AG04450 (cell line): ENCODE measurements around the gene GFPT2. TPM values are rescaled to one million over a fixed set of nuclear protein-coding genes. Genes with fewer than 3 reads are reported as not detected.
"Not testable (repeated sequence)": the region's sequence is repeated elsewhere in the genome, so short reads cannot be mapped to it uniquely, and the experiment has no call there.

Experiments
- CTCF ChIA-PET: fragments of 300-600, 350-600 bp; formaldehyde crosslinking; extraction: SDS; loops from one replicate; lab custom pipeline; 2022; ENCODE audit warnings: antibody characterized with exemption, inconsistent platforms; lab: Charles Lee
- POLR2A ChIA-PET: fragments of 350-600 bp; formaldehyde crosslinking; extraction: SDS; loops from one replicate; lab custom pipeline; 2021; ENCODE audit warnings: antibody characterized with exemption, inconsistent platforms; lab: Yijun Ruan, JAX
- DNase-seq: peaks from one replicate; pipeline ENCODE4 v3.0.0-alpha.2; 2011; ENCODE audit warnings: low read depth, low spot score
- H3K27ac ChIP-seq: one replicate; pipeline ENCODE4 v1.5.1; 2012; ENCODE audit warnings: low read depth, low read length, control low read depth
- H3K27me3 ChIP-seq: one replicate; pipeline ENCODE4 v1.6.0; 2012; ENCODE audit warnings: low read length; ENCODE audit not compliant: control insufficient read depth, insufficient read depth
- H3K4me3 ChIP-seq: 2 replicates; pipeline ENCODE4 v1.5.1; 2011; ENCODE audit warnings: mild to moderate bottlenecking, low read depth, low read length, control low read depth
- H3K9me3 ChIP-seq: 2 replicates; pipeline ENCODE4 v1.5.1; 2012; ENCODE audit warnings: low read length; ENCODE audit not compliant: control insufficient read depth, insufficient read depth
- polyA plus RNA-seq: library from polyadenylated mRNA; depleted of rRNA; stranded (reverse); fragments of >200 nt; gene quantifications from 2 replicates; pipeline ENCODE4 v1.2.3, GENCODE V29; 2011
- TF ChIP-seq, protein P1 (sequence below): IDR thresholded peaks from 2 replicates; pipeline ENCODE4 v1.5.1; 2011; ENCODE audit warnings: low read depth, low read length, control low read depth, inconsistent platforms

GFPT2 gene
- polyA plus RNA-seq, 1 experiment = 15.1 TPM

DNA sequence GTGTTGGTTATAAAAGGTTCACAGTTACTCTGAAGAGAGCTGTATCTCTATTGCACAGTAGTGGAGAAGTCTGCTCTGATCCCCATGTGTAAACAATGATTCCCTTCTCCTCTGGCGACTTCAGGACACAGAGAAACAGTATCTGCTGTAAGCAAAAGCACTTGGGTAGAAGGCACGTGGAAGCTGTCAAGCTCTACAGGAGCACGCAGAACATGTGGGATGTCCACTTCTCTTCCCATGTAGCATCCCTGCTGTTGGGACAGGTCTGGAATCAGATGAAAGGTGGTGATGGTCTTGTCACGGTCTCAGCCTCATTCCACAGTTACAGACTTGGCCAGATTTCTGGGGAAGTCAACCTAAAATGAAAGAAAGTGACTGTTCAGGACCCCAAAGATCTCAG, 51.9 kb downstream of the GFPT2 start:
- no peak overlapping the region for H3K4me3 ChIP-seq
- no peaks in the 10 kb centered on the region; the same call in 1 of the 2 replicates for H3K9me3 ChIP-seq
- H3K27ac ChIP-seq = no peak overlapping the region
- ChIA-PET CTCF (interaction anchor here (1.7 to 2.1 kb wide), 2 partner anchors 14 to 27 kb away, joined by 6 to 7 read pairs; no protein-coding TSS in a partner anchor), POLR2A (no interaction called here)
- H3K27me3 ChIP-seq = no peaks in the 10 kb centered on the region
- no peak for DNase-seq
- TF ChIP-seq, protein P1, sequence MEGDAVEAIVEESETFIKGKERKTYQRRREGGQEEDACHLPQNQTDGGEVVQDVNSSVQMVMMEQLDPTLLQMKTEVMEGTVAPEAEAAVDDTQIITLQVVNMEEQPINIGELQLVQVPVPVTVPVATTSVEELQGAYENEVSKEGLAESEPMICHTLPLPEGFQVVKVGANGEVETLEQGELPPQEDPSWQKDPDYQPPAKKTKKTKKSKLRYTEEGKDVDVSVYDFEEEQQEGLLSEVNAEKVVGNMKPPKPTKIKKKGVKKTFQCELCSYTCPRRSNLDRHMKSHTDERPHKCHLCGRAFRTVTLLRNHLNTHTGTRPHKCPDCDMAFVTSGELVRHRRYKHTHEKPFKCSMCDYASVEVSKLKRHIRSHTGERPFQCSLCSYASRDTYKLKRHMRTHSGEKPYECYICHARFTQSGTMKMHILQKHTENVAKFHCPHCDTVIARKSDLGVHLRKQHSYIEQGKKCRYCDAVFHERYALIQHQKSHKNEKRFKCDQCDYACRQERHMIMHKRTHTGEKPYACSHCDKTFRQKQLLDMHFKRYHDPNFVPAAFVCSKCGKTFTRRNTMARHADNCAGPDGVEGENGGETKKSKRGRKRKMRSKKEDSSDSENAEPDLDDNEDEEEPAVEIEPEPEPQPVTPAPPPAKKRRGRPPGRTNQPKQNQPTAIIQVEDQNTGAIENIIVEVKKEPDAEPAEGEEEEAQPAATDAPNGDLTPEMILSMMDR = no peak

DNA sequence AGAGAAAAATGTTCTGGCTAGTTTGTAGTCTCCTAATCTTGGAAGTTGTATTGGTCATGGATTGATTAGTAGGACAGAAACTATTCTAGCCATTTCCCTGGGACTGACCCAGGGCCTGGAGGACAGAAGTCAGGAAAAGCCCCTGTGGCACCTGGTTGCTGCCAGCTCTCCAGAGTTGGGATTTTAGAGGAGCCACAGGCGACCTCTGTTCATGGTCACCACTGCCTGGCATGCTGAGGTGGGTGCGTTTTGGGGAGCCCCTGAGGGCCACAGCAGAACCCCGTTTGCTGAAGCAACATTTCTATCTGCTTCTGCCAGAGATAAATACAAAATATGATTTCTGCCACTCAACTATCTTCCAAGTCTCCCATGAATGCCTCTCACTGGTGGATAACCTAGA, 53.6 kb downstream of the GFPT2 start:
- Histone ChIP-seq H3K27ac (no peak overlapping the region), H3K4me3 (no peak overlapping the region), H3K9me3 (no peaks in the 10 kb centered on the region; the same call in 1 of the 2 replicates), H3K27me3 (no peaks in the 10 kb centered on the region)
- no peak for DNase-seq
- TF ChIP-seq, protein P1 = no peak
- POLR2A ChIA-PET = no interaction called here
- CTCF ChIA-PET = interaction anchor here (2.1 kb wide), 1 partner anchor 16 kb away, joined by 7 read pairs; no protein-coding TSS in a partner anchor

DNA sequence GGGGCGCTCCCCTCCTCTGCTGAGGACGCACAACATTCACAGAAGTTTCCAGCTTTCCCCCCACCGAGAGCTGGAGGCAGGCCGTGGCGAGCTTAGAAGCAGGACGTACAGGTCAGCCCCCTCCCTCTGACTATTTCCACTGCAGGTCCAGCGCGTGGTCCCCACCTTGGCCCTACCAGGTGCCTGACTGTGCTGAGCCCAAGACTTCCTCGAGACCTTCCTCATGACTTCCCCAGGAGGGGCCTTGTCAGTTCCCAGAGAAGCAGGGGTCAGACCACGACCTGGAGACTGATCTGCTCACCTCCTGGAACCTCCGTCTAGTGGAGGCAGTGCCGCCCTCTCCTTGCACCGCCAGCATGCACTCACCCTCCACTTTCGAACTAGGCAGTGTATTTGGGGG, 54.1 kb downstream of the GFPT2 start:
- CTCF ChIA-PET, DNase-seq, H3K27me3 ChIP-seq, H3K9me3 ChIP-seq, H3K4me3 ChIP-seq, H3K27ac ChIP-seq, POLR2A ChIA-PET: not testable (repeated sequence)

DNA sequence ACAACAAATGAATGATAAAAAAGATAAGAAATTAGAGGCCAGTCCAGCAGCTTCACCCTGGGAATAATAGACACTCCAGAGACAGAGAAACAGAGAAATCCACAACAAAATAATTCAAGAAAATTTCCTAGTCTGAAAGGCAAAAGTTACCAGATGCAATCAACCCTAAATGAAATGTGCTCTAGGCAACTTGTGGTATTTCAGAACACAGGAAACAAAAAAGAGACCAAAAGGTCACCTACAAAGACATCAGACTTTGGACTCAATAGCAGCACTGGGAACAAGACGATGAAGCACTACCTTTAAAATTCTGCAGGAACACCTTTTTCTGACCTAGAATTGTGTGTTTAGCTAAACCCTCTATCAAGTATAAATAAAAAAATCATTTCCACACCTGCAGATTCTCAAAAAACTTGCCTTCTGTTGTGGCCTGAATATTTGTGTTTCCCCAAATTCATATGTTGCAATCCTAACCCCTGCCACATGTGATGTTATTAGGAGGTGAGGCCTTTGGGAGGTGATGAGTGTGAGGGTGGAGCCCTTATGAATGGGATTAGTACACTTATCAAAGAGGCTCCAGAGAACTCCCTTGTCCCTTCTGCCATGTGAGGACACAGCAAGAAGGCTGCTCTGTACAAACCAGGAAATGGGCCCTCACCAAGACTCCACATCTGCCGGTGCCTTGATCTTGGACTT, 55.4 kb downstream of the GFPT2 start:
- Histone ChIP-seq H3K27ac (no peak overlapping the region), H3K4me3 (no peak overlapping the region), H3K27me3 (no peaks in the 10 kb centered on the region), H3K9me3 (no peaks in the 10 kb centered on the region)
- ChIA-PET CTCF (interaction anchor here (5.4 kb wide), 1 partner anchor 31 kb away, joined by 48 read pairs; no protein-coding TSS in a partner anchor), POLR2A (no interaction called here)
- no peak for DNase-seq
- TF ChIP-seq, protein P1 = no peak

DNA sequence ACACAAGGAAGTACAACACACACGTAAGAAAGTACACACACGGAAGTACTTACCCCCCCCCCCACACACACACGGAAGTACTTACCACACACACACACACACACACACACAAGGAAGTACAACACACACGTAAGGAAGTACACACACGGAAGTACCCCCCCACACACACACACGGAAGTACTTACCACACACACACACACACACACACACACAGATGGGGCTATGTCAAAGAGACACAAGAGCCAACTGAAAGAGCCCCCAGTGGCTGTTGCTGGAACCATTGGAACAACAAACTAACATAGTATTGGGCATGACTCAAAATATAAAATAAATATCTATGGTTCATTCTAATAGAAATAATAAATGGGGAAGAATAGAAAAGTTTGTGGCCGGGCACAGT, 56.4 kb downstream of the GFPT2 start:
- CTCF ChIA-PET = interaction anchor here (4.9 to 5.4 kb wide), 3 partner anchors 19 to 174 kb away, joined by 48 to 160 read pairs (median 55); no protein-coding TSS in a partner anchor

More for the DNA sequence above, 56.4 kb downstream of the GFPT2 start:
- TF ChIP-seq, protein P1 = no peak
- no peaks in the 10 kb centered on the region for H3K9me3 ChIP-seq
- H3K27me3 ChIP-seq = no peaks in the 10 kb centered on the region
- H3K27ac ChIP-seq = no peak overlapping the region
- no peak overlapping the region for H3K4me3 ChIP-seq
- DNase-seq = no peak
- POLR2A ChIA-PET = no interaction called here
